ENCODE measurements around the gene CEP63.

CEP63 gene

GRCh38 chr3:134487406-134487805 lies 1.5 kb downstream of the CEP63 start:
- TF ChIP-seq CTCF (IDR thresholded peaks at IDR 0.05; ENCODE audit: extremely low read depth, missing control alignments), result no peak
- DNase-seq (ENCODE audit: low spot score), result peak; percentile 58

- DNase-seq (ENCODE audit: low spot score), result no peak
- no peak for TF ChIP-seq CTCF (IDR thresholded peaks at IDR 0.05; ENCODE audit: extremely low read depth, missing control alignments)
Measured at GRCh38 chr3:134494495-134494894, 8.6 kb downstream of the CEP63 start.

GRCh38 chr3:134495980-134496379 lies 10.1 kb downstream of the CEP63 start:
- TF ChIP-seq CTCF (IDR thresholded peaks at IDR 0.05; ENCODE audit: extremely low read depth, missing control alignments), result no peak
- DNase-seq (ENCODE audit: low spot score), result no peak

GRCh38 chr3:134496471-134497071 lies 10.7 kb downstream of the CEP63 start:
- no peak for DNase-seq (ENCODE audit: low spot score)
- no peak for TF ChIP-seq CTCF (IDR thresholded peaks at IDR 0.05; ENCODE audit: extremely low read depth, missing control alignments)

GRCh38 chr3:134503266-134503665 lies 17.4 kb downstream of the CEP63 start:
- no peak for TF ChIP-seq CTCF (IDR thresholded peaks at IDR 0.05; ENCODE audit: extremely low read depth, missing control alignments)
- no peak for DNase-seq (ENCODE audit: low spot score)

GRCh38 chr3:134504132-134504531 lies 18.3 kb downstream of the CEP63 start:
- no peak for TF ChIP-seq CTCF (IDR thresholded peaks at IDR 0.05; ENCODE audit: extremely low read depth, missing control alignments)
- DNase-seq (ENCODE audit: low spot score), result no peak

GRCh38 chr3:134505485-134505884 lies 19.6 kb downstream of the CEP63 start:
- no peak for TF ChIP-seq CTCF (IDR thresholded peaks at IDR 0.05; ENCODE audit: extremely low read depth, missing control alignments)
- DNase-seq (ENCODE audit: low spot score), result no peak

Measured in GM20000 (cell line).